ENCODE data around the gene RPL41.

The RPL41 gene

GRCh38 chr12:56079723-56080555 is 36.5 kb upstream of the RPL41 start, which contains the start of gene ERBB3 (continued):
- TF ChIP-seq ZNF664 (tag by site-specific recombination; IDR thresholded peaks at IDR 0.05) (no peak), ZNF26 (tag by site-specific recombination; IDR thresholded peaks at IDR 0.05) (no peak), FEZF1 (tag by site-specific recombination; IDR thresholded peaks at IDR 0.05) (peak; percentile 48; the same call in 1 of the 2 replicates), EGR2 (tag by site-specific recombination; IDR thresholded peaks at IDR 0.05; ENCODE audit: low read depth) (peak; percentile 77), ZNF214 (tag by site-specific recombination; IDR thresholded peaks at IDR 0.05; ENCODE audit: borderline replicate concordance) (no peak), ZNF114 (tag by site-specific recombination; IDR thresholded peaks at IDR 0.05) (no peak), ZNF184 (tag by site-specific recombination; IDR thresholded peaks at IDR 0.05) (no peak), ZNF19 (tag by site-specific recombination; IDR thresholded peaks at IDR 0.05; ENCODE audit: low read depth) (no peak), ZNF501 (tag by site-specific recombination; IDR thresholded peaks at IDR 0.05) (peak; percentile 90), ZNF416 (tag by site-specific recombination; IDR thresholded peaks at IDR 0.05) (no peak), KLF1 (tag by site-specific recombination; IDR thresholded peaks at IDR 0.05) (peak; percentile 98), ZSCAN16 (tag by site-specific recombination; IDR thresholded peaks at IDR 0.05) (peak; percentile 72; the same call in 1 of the 2 replicates), ZNF792 (tag by site-specific recombination; IDR thresholded peaks at IDR 0.05) (peak; percentile 82), ZNF18 (tag by site-specific recombination; IDR thresholded peaks at IDR 0.05) (peak; percentile 47; the same call in 1 of the 2 replicates), GLIS1 (tag by site-specific recombination; IDR thresholded peaks at IDR 0.05) (peak; percentile 93), INSM2 (tag by site-specific recombination; IDR thresholded peaks at IDR 0.05) (peak; percentile 93), ZNF16 (tag by site-specific recombination; IDR thresholded peaks at IDR 0.05; ENCODE audit: low read depth) (no peak), ZNF660 (tag by site-specific recombination; IDR thresholded peaks at IDR 0.05) (peak; percentile 11; the same call in 1 of the 2 replicates), ZNF610 (tag by site-specific recombination; IDR thresholded peaks at IDR 0.05; ENCODE audit: borderline replicate concordance) (peak; percentile 81), TSHZ1 (tag by site-specific recombination; IDR thresholded peaks at IDR 0.05; ENCODE audit: borderline replicate concordance) (peak; percentile 79; the same call in 1 of the 2 replicates), ZNF10 (tag by site-specific recombination; IDR thresholded peaks at IDR 0.05) (peak; percentile 49; the same call in 1 of the 2 replicates), MZF1 (tag by site-specific recombination; IDR thresholded peaks at IDR 0.05; ENCODE audit: borderline replicate concordance) (peak; percentile 92), ZSCAN30 (tag by site-specific recombination; IDR thresholded peaks at IDR 0.05) (0 out of 2 replicates have a peak, but pooled peaks have one; percentile 6), ZNF221 (tag by site-specific recombination; IDR thresholded peaks at IDR 0.05; ENCODE audit: borderline replicate concordance) (no peak), ZNF423 (tag by site-specific recombination; IDR thresholded peaks at IDR 0.05) (peak; percentile 51; the same call in 1 of the 2 replicates), AEBP2 (tag by site-specific recombination; IDR thresholded peaks at IDR 0.05; ENCODE audit: borderline replicate concordance) (no peak), GLIS2 (tag by site-specific recombination; IDR thresholded peaks at IDR 0.05) (peak; percentile 95), BCL11A (tag by site-specific recombination; IDR thresholded peaks at IDR 0.05; ENCODE audit: low read depth) (peak; percentile 94), ZBTB8A (tag by site-specific recombination; IDR thresholded peaks at IDR 0.05) (peak; percentile 79), ZNF138 (tag by site-specific recombination; IDR thresholded peaks at IDR 0.05; ENCODE audit: borderline replicate concordance) (no peak)

All from HEK293 (cell line).